ENCODE measurements around the gene AKT3.

The AKT3 gene

DNA sequence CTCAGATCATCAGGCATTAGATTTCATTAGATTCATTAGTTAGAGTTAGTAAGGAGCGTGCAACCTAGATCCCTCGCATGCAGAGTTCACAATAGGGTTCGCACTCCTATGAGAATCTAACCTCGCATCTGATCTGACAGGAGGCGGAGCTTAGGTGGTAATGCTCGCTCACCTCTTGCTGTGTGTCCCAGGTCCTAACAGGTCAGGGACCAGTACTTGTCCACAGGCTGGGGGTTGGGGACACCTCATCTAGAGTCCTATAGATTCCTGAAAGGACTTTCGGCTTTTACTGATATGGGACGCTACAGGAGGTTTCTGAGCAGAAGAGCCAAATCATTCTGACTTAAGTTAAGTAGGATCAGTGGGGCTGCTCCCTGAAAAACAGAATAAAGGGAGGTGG, 91.4 kb downstream of the AKT3 start:
- Histone ChIP-seq H3K36me3 (ENCODE audit: control insufficient read depth in 1 of 2, insufficient read depth in 2 of 2, low read length in 2 of 2) (no peaks in the 10 kb centered on the region), H3K27me3 (ENCODE audit: control insufficient read depth in 1 of 2, insufficient read depth in 2 of 2, low read length in 2 of 2) (no peaks in the 10 kb centered on the region), H3K4me3 (ENCODE audit: low read depth in 1 of 2, low read length in 2 of 2) (no peak overlapping the region), H3K9ac (ENCODE audit: low read depth in 1 of 2, low read length in 2 of 2) (no peak overlapping the region), H3K4me1 (ENCODE audit: control insufficient read depth in 1 of 2, insufficient read depth in 2 of 2, low read length in 2 of 2) (no peaks in the 10 kb centered on the region), H3K9me3 (ENCODE audit: control insufficient read depth in 1 of 2, low read length in 2 of 2) (no peaks in the 10 kb centered on the region), H3K27ac (ENCODE audit: low read depth, low read length) (no peak overlapping the region)

DNA sequence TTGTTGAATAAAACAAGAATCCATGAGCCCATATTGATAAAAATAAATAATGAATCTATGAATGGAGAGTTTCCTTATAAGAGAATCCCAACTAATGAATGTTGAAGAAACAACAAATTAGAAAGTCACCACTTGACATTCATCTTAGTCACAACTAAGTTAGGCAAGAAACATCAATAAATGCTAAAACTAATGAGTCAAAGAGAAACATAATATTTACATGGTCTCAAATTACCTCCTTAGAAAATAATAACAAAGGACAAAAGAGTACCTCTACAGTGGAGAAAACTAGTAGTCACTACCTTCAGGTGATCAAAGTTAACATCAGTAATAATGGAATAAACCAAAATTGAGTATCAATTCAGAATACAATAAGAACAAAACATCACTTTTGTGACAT, 93.5 kb downstream of the AKT3 start:
- no peak overlapping the region for H3K27ac ChIP-seq (ENCODE audit: low read depth, low read length)
- no peaks in the 10 kb centered on the region for H3K27me3 ChIP-seq (ENCODE audit: control insufficient read depth in 1 of 2, insufficient read depth in 2 of 2, low read length in 2 of 2)
- no peak overlapping the region for H3K9ac ChIP-seq (ENCODE audit: low read depth in 1 of 2, low read length in 2 of 2)
- H3K9me3 ChIP-seq (ENCODE audit: control insufficient read depth in 1 of 2, low read length in 2 of 2) = no peaks in the 10 kb centered on the region
- H3K4me1 ChIP-seq (ENCODE audit: control insufficient read depth in 1 of 2, insufficient read depth in 2 of 2, low read length in 2 of 2) = no peaks in the 10 kb centered on the region
- no peak overlapping the region for H3K4me3 ChIP-seq (ENCODE audit: low read depth in 1 of 2, low read length in 2 of 2)
- no peaks in the 10 kb centered on the region for H3K36me3 ChIP-seq (ENCODE audit: control insufficient read depth in 1 of 2, insufficient read depth in 2 of 2, low read length in 2 of 2)

DNA sequence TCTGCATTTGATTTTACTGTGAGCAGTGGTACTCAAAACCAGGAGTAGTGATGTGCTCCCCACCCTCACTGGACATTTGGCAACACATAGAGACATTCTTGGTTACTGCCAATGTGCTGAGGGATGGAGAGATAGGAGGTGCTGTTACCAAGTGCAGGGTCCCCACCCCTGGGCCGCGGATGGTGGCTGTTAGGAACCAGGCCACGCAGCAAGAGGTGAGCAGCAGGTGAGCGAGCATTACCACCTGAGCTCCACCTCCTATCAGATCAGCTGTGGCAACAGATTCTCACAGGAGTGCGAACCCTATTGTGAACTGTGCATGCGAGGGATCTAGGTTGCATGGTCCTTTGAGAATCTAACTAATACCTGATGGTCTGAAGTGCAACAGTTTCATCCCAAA, 95.7 kb downstream of the AKT3 start:
- H3K9ac ChIP-seq (ENCODE audit: low read depth in 1 of 2, low read length in 2 of 2) = no peak overlapping the region
- H3K36me3 ChIP-seq (ENCODE audit: control insufficient read depth in 1 of 2, insufficient read depth in 2 of 2, low read length in 2 of 2) = no peaks in the 10 kb centered on the region
- H3K9me3 ChIP-seq (ENCODE audit: control insufficient read depth in 1 of 2, low read length in 2 of 2) = no peaks in the 10 kb centered on the region
- no peaks in the 10 kb centered on the region for H3K4me1 ChIP-seq (ENCODE audit: control insufficient read depth in 1 of 2, insufficient read depth in 2 of 2, low read length in 2 of 2)
- no peak overlapping the region for H3K27ac ChIP-seq (ENCODE audit: low read depth, low read length)
- no peak overlapping the region for H3K4me3 ChIP-seq (ENCODE audit: low read depth in 1 of 2, low read length in 2 of 2)
- no peaks in the 10 kb centered on the region for H3K27me3 ChIP-seq (ENCODE audit: control insufficient read depth in 1 of 2, insufficient read depth in 2 of 2, low read length in 2 of 2)

DNA sequence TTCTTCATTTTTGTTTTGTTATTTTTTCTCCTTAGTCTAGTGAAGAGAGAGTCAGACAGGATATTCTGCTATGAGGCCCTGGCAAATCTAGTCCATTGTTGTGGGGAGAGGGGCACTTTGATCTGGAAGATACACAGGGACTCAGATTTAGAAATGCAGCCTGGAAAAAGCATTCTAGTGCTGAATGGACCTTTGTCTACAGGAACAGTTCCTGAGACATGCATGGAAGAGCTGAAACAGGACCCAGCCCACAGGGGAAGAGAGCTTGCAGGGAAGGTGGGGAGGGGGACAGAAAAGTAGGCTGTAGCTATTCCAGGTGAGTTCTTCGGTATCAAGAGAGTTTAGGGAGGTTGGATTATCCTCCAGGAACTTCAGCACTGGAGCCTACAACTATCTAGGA, 98.5 kb downstream of the AKT3 start:
- Histone ChIP-seq H3K9me3 (ENCODE audit: control insufficient read depth in 1 of 2, low read length in 2 of 2) (no peaks in the 10 kb centered on the region), H3K9ac (ENCODE audit: low read depth in 1 of 2, low read length in 2 of 2) (no peak overlapping the region), H3K27me3 (ENCODE audit: control insufficient read depth in 1 of 2, insufficient read depth in 2 of 2, low read length in 2 of 2) (no peaks in the 10 kb centered on the region), H3K27ac (ENCODE audit: low read depth, low read length) (no peak overlapping the region), H3K36me3 (ENCODE audit: control insufficient read depth in 1 of 2, insufficient read depth in 2 of 2, low read length in 2 of 2) (no peaks in the 10 kb centered on the region), H3K4me1 (ENCODE audit: control insufficient read depth in 1 of 2, insufficient read depth in 2 of 2, low read length in 2 of 2) (no peaks in the 10 kb centered on the region), H3K4me3 (ENCODE audit: low read depth in 1 of 2, low read length in 2 of 2) (no peak overlapping the region)

DNA sequence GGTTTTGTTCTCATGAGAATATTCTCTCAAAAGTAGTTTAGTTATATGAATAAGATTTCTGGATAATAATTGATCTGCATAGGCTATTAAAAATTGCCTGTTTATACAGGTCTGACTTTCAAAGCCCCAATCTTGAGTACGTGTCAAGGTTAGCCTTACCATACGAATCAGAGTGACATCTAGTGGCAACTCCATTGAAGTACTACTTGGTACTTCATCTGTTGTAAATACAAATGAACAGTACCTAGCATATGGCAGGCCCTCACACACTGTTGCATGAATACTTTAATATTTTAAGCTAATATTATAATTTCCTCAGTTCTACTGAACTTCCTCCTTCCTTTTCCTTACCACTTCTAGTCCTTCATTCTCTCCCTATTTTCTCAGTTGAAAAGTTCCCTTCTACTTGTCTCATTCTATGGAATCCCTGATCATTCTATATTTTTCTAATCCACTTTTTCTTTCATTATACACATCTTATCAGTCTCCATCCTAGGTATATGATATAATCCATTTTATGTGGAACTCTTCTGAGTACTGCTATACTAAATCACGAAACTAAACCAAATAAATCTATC, 101.2 kb downstream of the AKT3 start:
- Histone ChIP-seq H3K27me3 (ENCODE audit: control insufficient read depth in 1 of 2, insufficient read depth in 2 of 2, low read length in 2 of 2) (no peaks in the 10 kb centered on the region), H3K4me1 (ENCODE audit: control insufficient read depth in 1 of 2, insufficient read depth in 2 of 2, low read length in 2 of 2) (no peaks in the 10 kb centered on the region), H3K27ac (ENCODE audit: low read depth, low read length) (no peak overlapping the region), H3K9me3 (ENCODE audit: control insufficient read depth in 1 of 2, low read length in 2 of 2) (no peaks in the 10 kb centered on the region), H3K4me3 (ENCODE audit: low read depth in 1 of 2, low read length in 2 of 2) (no peak overlapping the region), H3K36me3 (ENCODE audit: control insufficient read depth in 1 of 2, insufficient read depth in 2 of 2, low read length in 2 of 2) (no peaks in the 10 kb centered on the region), H3K9ac (ENCODE audit: low read depth in 1 of 2, low read length in 2 of 2) (no peak overlapping the region)

DNA sequence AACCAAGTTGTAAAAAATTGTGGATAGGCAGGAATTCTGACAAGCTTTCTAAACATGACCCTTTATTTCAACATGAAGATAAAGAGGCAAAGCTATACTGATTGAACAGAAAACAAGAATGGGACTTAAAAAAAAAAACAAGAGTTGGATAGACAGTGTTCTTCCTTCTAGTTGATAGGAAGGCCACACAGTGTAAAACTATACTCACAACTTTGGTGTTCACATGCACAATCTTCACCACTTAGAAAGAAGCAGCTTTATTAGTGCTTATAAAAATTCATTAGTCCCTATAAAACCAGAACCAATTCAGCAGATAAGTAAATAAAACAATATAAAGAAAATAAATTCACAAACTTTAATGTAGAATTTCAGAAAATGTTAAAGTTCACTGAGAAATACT, 101.8 kb downstream of the AKT3 start:
- Histone ChIP-seq H3K4me3 (ENCODE audit: low read depth in 1 of 2, low read length in 2 of 2) (no peak overlapping the region), H3K36me3 (ENCODE audit: control insufficient read depth in 1 of 2, insufficient read depth in 2 of 2, low read length in 2 of 2) (no peaks in the 10 kb centered on the region), H3K9ac (ENCODE audit: low read depth in 1 of 2, low read length in 2 of 2) (no peak overlapping the region), H3K27ac (ENCODE audit: low read depth, low read length) (no peak overlapping the region), H3K9me3 (ENCODE audit: control insufficient read depth in 1 of 2, low read length in 2 of 2) (no peaks in the 10 kb centered on the region), H3K4me1 (ENCODE audit: control insufficient read depth in 1 of 2, insufficient read depth in 2 of 2, low read length in 2 of 2) (no peaks in the 10 kb centered on the region), H3K27me3 (ENCODE audit: control insufficient read depth in 1 of 2, insufficient read depth in 2 of 2, low read length in 2 of 2) (no peaks in the 10 kb centered on the region)

DNA sequence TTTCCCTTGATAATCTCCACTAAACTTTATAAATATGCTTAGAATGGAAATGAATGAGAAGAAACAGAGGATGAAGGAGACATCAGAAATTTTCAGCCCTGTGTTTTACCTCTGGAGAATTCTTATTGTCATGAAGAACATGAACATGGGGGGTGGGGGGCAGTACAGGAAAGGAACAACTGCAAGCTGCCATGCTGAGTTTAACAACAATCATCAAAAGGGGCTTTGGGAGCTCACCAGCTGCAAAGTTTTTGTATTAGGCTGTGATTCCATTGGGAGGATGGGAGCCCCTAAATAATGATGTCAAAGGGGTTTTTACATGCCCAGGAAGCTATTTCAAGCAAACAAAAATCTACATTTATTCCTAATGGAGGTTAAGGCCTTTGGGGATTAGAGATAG, 103.3 kb downstream of the AKT3 start:
- no peaks in the 10 kb centered on the region for H3K9me3 ChIP-seq (ENCODE audit: control insufficient read depth in 1 of 2, low read length in 2 of 2)

DNA sequence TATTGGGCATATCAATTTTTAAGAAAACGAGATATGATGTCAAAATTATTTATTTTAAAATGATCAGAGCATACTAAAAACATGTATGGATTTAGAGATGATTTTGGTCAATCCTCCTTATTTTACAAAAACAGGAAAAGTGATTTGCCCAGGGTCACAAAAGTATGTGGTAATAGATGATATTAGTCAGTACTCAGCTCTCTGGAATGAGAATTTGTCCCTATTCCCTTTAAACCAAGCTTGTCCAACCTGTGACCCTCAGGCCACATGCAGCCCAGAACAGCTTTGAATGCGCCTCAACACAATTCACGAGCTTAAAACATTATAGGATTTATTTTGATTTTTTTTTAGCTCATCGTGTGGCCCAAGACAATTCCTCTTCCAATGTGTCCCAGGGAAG, 104.7 kb downstream of the AKT3 start:
- Histone ChIP-seq H3K9ac (ENCODE audit: low read depth in 1 of 2, low read length in 2 of 2) (no peak overlapping the region), H3K9me3 (ENCODE audit: control insufficient read depth in 1 of 2, low read length in 2 of 2) (no peaks in the 10 kb centered on the region), H3K27ac (ENCODE audit: low read depth, low read length) (no peak overlapping the region), H3K4me3 (ENCODE audit: low read depth in 1 of 2, low read length in 2 of 2) (no peak overlapping the region), H3K36me3 (ENCODE audit: control insufficient read depth in 1 of 2, insufficient read depth in 2 of 2, low read length in 2 of 2) (no peaks in the 10 kb centered on the region), H3K27me3 (ENCODE audit: control insufficient read depth in 1 of 2, insufficient read depth in 2 of 2, low read length in 2 of 2) (no peaks in the 10 kb centered on the region), H3K4me1 (ENCODE audit: control insufficient read depth in 1 of 2, insufficient read depth in 2 of 2, low read length in 2 of 2) (no peaks in the 10 kb centered on the region)

More for the DNA sequence above, 103.3 kb downstream of the AKT3 start:
- Histone ChIP-seq H3K4me1 (ENCODE audit: control insufficient read depth in 1 of 2, insufficient read depth in 2 of 2, low read length in 2 of 2) (no peaks in the 10 kb centered on the region), H3K27me3 (ENCODE audit: control insufficient read depth in 1 of 2, insufficient read depth in 2 of 2, low read length in 2 of 2) (no peaks in the 10 kb centered on the region), H3K27ac (ENCODE audit: low read depth, low read length) (no peak overlapping the region), H3K36me3 (ENCODE audit: control insufficient read depth in 1 of 2, insufficient read depth in 2 of 2, low read length in 2 of 2) (no peaks in the 10 kb centered on the region), H3K4me3 (ENCODE audit: low read depth in 1 of 2, low read length in 2 of 2) (no peak overlapping the region), H3K9ac (ENCODE audit: low read depth in 1 of 2, low read length in 2 of 2) (no peak overlapping the region)

DNA sequence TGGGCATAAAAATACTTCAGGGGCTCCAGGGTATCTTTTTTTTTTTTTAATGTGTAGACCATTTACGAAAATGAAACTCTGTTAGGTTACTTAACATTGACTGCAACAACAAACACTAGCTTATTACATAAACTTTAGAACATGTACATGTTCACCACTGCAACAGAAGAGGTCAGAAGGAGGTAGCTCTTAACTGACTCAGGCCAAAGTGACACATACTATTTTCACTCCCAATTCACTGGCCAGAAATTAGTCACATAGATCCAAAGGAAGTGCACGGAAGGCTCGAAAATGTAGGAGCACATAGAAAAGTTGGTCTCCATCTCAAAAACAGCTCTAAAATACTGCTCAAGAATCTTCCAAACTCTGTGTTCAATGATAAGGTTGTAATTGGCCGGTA, 107.2 kb downstream of the AKT3 start:
- no peaks in the 10 kb centered on the region for H3K36me3 ChIP-seq (ENCODE audit: control insufficient read depth in 1 of 2, insufficient read depth in 2 of 2, low read length in 2 of 2)
- H3K27ac ChIP-seq (ENCODE audit: low read depth, low read length) = no peak overlapping the region
- H3K9me3 ChIP-seq (ENCODE audit: control insufficient read depth in 1 of 2, low read length in 2 of 2) = no peaks in the 10 kb centered on the region
- H3K4me3 ChIP-seq (ENCODE audit: low read depth in 1 of 2, low read length in 2 of 2) = no peak overlapping the region
- H3K4me1 ChIP-seq (ENCODE audit: control insufficient read depth in 1 of 2, insufficient read depth in 2 of 2, low read length in 2 of 2) = no peaks in the 10 kb centered on the region
- H3K27me3 ChIP-seq (ENCODE audit: control insufficient read depth in 1 of 2, insufficient read depth in 2 of 2, low read length in 2 of 2) = no peaks in the 10 kb centered on the region
- H3K9ac ChIP-seq (ENCODE audit: low read depth in 1 of 2, low read length in 2 of 2) = no peak overlapping the region

DNA sequence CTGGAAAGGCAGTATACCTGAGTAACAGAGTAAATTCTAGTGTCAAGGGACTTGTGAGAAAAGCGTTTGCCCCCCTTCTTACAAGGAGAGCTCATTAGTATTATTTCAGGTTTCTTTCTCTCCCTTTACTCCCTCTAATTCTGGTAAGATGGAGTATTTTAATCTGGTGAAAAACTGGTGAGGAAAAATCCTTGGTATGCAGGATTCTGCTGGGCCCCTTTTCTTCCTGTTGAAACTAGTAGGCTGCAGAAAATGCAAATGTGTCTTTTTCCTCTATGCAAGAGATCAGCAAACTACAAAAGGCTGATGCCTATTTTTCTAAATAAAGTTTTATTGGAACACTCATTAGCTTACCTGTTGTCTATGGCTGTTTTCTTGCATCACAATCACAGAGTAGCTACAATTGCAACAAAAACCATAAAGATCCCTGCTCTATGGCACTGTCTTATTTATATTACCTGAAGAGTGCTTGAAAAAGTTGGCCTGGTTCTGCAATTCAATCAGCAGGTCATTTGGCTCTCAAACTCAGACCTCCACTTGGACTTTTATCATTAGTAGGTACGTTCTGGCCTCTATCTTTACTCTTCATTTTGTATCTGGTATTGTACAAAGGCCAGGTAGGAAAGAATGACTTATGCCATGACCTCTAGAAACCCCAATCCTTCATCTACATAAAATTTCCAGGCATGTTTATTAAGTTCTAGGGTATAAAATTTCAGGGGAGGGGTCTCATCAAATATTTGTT, 109.6 kb downstream of the AKT3 start:
- Histone ChIP-seq H3K9ac (ENCODE audit: low read depth in 1 of 2, low read length in 2 of 2) (no peak overlapping the region), H3K27ac (ENCODE audit: low read depth, low read length) (no peak overlapping the region), H3K9me3 (ENCODE audit: control insufficient read depth in 1 of 2, low read length in 2 of 2) (no peaks in the 10 kb centered on the region), H3K4me3 (ENCODE audit: low read depth in 1 of 2, low read length in 2 of 2) (no peak overlapping the region), H3K27me3 (ENCODE audit: control insufficient read depth in 1 of 2, insufficient read depth in 2 of 2, low read length in 2 of 2) (no peaks in the 10 kb centered on the region), H3K36me3 (ENCODE audit: control insufficient read depth in 1 of 2, insufficient read depth in 2 of 2, low read length in 2 of 2) (no peaks in the 10 kb centered on the region), H3K4me1 (ENCODE audit: control insufficient read depth in 1 of 2, insufficient read depth in 2 of 2, low read length in 2 of 2) (no peaks in the 10 kb centered on the region)
